HepG2 (cell line): Measurements from ENCODE around the gene SEZ6. TPM values are rescaled to one million over a fixed set of nuclear protein-coding genes. Genes with fewer than 3 reads are reported as not detected.

Source experiments
- ATM ChIP-seq: fragments of 450-650 bp; IDR thresholded peaks from 2 replicates; pipeline ENCODE4 v1.7.1; 2017; ENCODE audit warnings: mild to moderate bottlenecking, borderline replicate concordance
- CBX1 ChIP-seq: IDR thresholded peaks from one replicate; pipeline ENCODE4 v1.6.1; 2016; ENCODE audit warnings: antibody characterized with exemption, low read depth
- CBX5 ChIP-seq: sonication (generic); formaldehyde crosslinking; IDR thresholded peaks from 2 replicates; pipeline ENCODE4 v1.4.0; 2020; ENCODE audit warnings: missing genetic modification reagents, borderline replicate concordance
- EED ChIP-seq: sonication (generic); formaldehyde crosslinking; IDR thresholded peaks from 2 replicates; pipeline ENCODE4 v1.5.0; 2020; ENCODE audit warnings: mild to moderate bottlenecking, missing genetic modification reagents
- HMG20A ChIP-seq: IDR thresholded peaks from 2 replicates; pipeline ENCODE4 v1.6.1; 2016; ENCODE audit warnings: borderline replicate concordance
- HNRNPLL ChIP-seq: fragments of 200-400 bp; formaldehyde crosslinking; IDR thresholded peaks from 2 replicates; pipeline ENCODE4 v1.6.1; 2017; ENCODE audit warnings: mild to moderate bottlenecking, low read depth, low read length; ENCODE audit not compliant: poor library complexity, severe bottlenecking
- MAFG ChIP-seq: sonication (generic); formaldehyde crosslinking; IDR thresholded peaks from 2 replicates; pipeline ENCODE4 v1.5.1; 2020; ENCODE audit warnings: mild to moderate bottlenecking, missing genetic modification reagents
- NAIF1 ChIP-seq: sonication (generic); formaldehyde crosslinking; IDR thresholded peaks from 2 replicates; pipeline ENCODE4 v1.5.0; 2020; ENCODE audit warnings: mild to moderate bottlenecking, missing genetic modification reagents, borderline replicate concordance
- NFYB ChIP-seq: sonication (generic); formaldehyde crosslinking; IDR thresholded peaks from 2 replicates; pipeline ENCODE4 v1.4.0; 2020; ENCODE audit warnings: missing genetic modification reagents
- PAX8 ChIP-seq: sonication (generic); formaldehyde crosslinking; IDR thresholded peaks from 2 replicates; pipeline ENCODE4 v1.8.0; 2022; ENCODE audit warnings: mild to moderate bottlenecking, missing genetic modification reagents, borderline replicate concordance
- SMAD1 ChIP-seq: sonication (generic); formaldehyde crosslinking; IDR thresholded peaks from 2 replicates; pipeline ENCODE4 v1.4.0; 2020; ENCODE audit warnings: missing genetic modification reagents, low read depth, mild to moderate bottlenecking, borderline replicate concordance
- SRSF1 ChIP-seq: fragments of 200-400 bp; formaldehyde crosslinking; optimal IDR thresholded peaks from 2 replicates; pipeline ENCODE3; 2017; ENCODE audit warnings: mild to moderate bottlenecking, low read depth, low read length, moderate library complexity
- TBX2 ChIP-seq: sonication (generic); formaldehyde crosslinking; IDR thresholded peaks from 2 replicates; pipeline ENCODE4 v1.5.0; 2020; ENCODE audit warnings: missing genetic modification reagents, mild to moderate bottlenecking, borderline replicate concordance
- ZMYM2 ChIP-seq: sonication (generic); formaldehyde crosslinking; IDR thresholded peaks from 2 replicates; pipeline ENCODE4 v1.8.0; 2022; ENCODE audit warnings: mild to moderate bottlenecking, missing genetic modification reagents
- ZNF788 ChIP-seq: sonication (generic); formaldehyde crosslinking; IDR thresholded peaks from 2 replicates; pipeline ENCODE4 v1.5.0; 2020; ENCODE audit warnings: mild to moderate bottlenecking, missing genetic modification reagents, borderline replicate concordance
- polyA plus RNA-seq, 8 experiments: library from polyadenylated mRNA; depleted of rRNA in 3 of 8; stranded (reverse) in 7 of 8; unstranded in 1 of 8; fragments of >200 nt; fragmentation: Illumina TruSeq in 4 of 8; extraction: Trizol in 4 of 8; gene quantifications; 2 replicates each; pipeline versions ENCODE4 v1.2.1 to v1.2.3, GENCODE V29; 2011 to 2016; ENCODE audit warnings: low read depth in 4 of 8, missing spikeins in 1 of 8, mixed read lengths in 1 of 8; ENCODE audit not compliant: insufficient read depth in 1 of 8
- total RNA-seq, 5 experiments: library from RNA; depleted of rRNA; stranded (reverse); fragments of >200 nt; fragmentation: Illumina TruSeq; extraction: Trizol; gene quantifications; 2 replicates each; pipeline ENCODE4 v1.2.3, GENCODE V29; 2016; ENCODE audit warnings: low read depth in 1 of 5
- TF ChIP-seq, protein P1 (sequence below): sonication (generic); formaldehyde crosslinking; IDR thresholded peaks from 2 replicates; pipeline ENCODE4 v1.4.0; 2020; ENCODE audit warnings: missing genetic modification reagents; ENCODE audit errors: not compliant biosample characterization
- TF ChIP-seq, protein P2 (sequence below): sonication (generic); formaldehyde crosslinking; IDR thresholded peaks from 2 replicates; pipeline ENCODE4 v1.5.0; 2020; ENCODE audit warnings: mild to moderate bottlenecking, missing genetic modification reagents
- TF ChIP-seq, protein P3 (sequence below): sonication (generic); formaldehyde crosslinking; IDR thresholded peaks from 2 replicates; pipeline ENCODE4 v1.4.0; 2020; ENCODE audit warnings: missing genetic modification reagents

SEZ6 gene
- total and polyA plus RNA-seq, 2 of the 13 experiments (the other 11 are each of a cell fraction or from before 2014, with no cell fraction given), result not detected

DNA sequence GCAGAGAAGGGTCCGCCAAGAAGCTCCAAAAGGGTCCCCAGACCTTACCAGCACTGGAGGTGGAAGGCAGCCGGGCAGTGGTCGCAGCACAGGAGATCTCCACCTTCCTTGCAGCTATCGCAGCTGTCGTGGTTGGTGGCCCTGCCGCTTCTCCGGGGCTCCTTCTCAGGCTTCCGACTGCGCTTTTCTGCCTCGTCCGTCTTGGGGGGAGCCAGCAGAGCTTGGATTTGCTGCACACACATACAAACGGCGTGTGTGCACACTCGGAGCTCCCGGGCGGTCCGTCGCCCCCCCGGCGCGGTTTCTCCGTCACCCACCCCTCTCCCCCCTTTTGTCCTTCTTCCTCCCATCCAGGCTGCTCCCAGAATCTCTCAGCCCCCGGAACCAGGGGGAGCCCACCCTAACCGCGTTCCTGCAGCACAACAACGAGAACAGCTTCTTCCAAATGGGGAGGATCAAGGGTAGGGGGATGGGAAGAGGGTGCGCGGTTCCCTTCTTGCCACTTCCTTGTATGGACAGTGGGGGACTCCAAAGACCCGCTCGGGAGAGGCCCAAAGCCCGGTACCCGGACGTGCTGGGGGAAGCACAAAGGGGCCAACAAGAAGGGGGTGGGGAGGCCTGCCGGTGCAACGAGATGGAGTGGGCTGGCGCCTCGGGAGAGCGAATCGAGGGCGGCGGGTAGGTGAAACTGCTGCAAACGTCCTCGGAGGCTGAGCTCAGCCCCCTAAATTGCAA is 55.6 kb downstream of the SEZ6 start (continued):
- TF ChIP-seq, protein P1, sequence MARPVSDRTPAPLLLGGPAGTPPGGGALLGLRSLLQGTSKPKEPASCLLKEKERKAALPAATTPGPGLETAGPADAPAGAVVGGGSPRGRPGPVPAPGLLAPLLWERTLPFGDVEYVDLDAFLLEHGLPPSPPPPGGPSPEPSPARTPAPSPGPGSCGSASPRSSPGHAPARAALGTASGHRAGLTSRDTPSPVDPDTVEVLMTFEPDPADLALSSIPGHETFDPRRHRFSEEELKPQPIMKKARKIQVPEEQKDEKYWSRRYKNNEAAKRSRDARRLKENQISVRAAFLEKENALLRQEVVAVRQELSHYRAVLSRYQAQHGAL (CRISPR knock-in tag), result no peak
- no peak for TF ChIP-seq SMAD1 (CRISPR knock-in tag)
- TF ChIP-seq ZNF788 (CRISPR knock-in tag), result 0 out of 2 replicates have a peak, but pooled peaks have one; percentile 20
- peak; percentile 26 for TF ChIP-seq SRSF1
- TF ChIP-seq HMG20A, result no peak
- TF ChIP-seq, protein P2, sequence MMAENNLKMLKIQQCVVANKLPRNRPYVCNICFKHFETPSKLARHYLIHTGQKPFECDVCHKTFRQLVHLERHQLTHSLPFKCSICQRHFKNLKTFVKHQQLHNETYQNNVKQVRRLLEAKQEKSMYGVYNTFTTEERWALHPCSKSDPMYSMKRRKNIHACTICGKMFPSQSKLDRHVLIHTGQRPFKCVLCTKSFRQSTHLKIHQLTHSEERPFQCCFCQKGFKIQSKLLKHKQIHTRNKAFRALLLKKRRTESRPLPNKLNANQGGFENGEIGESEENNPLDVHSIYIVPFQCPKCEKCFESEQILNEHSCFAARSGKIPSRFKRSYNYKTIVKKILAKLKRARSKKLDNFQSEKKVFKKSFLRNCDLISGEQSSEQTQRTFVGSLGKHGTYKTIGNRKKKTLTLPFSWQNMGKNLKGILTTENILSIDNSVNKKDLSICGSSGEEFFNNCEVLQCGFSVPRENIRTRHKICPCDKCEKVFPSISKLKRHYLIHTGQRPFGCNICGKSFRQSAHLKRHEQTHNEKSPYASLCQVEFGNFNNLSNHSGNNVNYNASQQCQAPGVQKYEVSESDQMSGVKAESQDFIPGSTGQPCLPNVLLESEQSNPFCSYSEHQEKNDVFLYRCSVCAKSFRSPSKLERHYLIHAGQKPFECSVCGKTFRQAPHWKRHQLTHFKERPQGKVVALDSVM, result no peak
- 0 out of 2 replicates have a peak, but pooled peaks have one; percentile 6 for TF ChIP-seq TBX2 (CRISPR knock-in tag)
- no peak for TF ChIP-seq ATM
- TF ChIP-seq NAIF1, result 0 out of 2 replicates have a peak, but pooled peaks have one; percentile 3
- TF ChIP-seq EED (CRISPR knock-in tag), result 0 out of 2 replicates have a peak, but pooled peaks have one; percentile 31
- no peak for TF ChIP-seq PAX8 (CRISPR knock-in tag)
- no peak for TF ChIP-seq NFYB (CRISPR knock-in tag)
- no peak for TF ChIP-seq CBX1
- no peak for TF ChIP-seq MAFG (CRISPR knock-in tag)
- TF ChIP-seq HNRNPLL, result peak; percentile 5
- TF ChIP-seq CBX5 (CRISPR knock-in tag), result no peak
- TF ChIP-seq ZMYM2, result no peak
- TF ChIP-seq, protein P3, sequence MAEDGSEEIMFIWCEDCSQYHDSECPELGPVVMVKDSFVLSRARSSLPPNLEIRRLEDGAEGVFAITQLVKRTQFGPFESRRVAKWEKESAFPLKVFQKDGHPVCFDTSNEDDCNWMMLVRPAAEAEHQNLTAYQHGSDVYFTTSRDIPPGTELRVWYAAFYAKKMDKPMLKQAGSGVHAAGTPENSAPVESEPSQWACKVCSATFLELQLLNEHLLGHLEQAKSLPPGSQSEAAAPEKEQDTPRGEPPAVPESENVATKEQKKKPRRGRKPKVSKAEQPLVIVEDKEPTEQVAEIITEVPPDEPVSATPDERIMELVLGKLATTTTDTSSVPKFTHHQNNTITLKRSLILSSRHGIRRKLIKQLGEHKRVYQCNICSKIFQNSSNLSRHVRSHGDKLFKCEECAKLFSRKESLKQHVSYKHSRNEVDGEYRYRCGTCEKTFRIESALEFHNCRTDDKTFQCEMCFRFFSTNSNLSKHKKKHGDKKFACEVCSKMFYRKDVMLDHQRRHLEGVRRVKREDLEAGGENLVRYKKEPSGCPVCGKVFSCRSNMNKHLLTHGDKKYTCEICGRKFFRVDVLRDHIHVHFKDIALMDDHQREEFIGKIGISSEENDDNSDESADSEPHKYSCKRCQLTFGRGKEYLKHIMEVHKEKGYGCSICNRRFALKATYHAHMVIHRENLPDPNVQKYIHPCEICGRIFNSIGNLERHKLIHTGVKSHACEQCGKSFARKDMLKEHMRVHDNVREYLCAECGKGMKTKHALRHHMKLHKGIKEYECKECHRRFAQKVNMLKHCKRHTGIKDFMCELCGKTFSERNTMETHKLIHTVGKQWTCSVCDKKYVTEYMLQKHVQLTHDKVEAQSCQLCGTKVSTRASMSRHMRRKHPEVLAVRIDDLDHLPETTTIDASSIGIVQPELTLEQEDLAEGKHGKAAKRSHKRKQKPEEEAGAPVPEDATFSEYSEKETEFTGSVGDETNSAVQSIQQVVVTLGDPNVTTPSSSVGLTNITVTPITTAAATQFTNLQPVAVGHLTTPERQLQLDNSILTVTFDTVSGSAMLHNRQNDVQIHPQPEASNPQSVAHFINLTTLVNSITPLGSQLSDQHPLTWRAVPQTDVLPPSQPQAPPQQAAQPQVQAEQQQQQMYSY (CRISPR knock-in tag), result 0 out of 2 replicates have a peak, but pooled peaks have one; percentile 43
